Ureter (tissue), 1 donor: ENCODE data around the gene ZNF207. TPM values are rescaled to one million over a fixed set of nuclear protein-coding genes. Genes with fewer than 3 reads are reported as not detected.
A peak's percentile ranks its signal among the peaks of the same experiment; 100 is the strongest.
"Not testable (repeated sequence)": the region's sequence is repeated elsewhere in the genome, so short reads cannot be mapped to it uniquely, and the experiment has no call there.

Experiments
- DNase-seq: peaks from one replicate; pipeline ENCODE4 v3.0.0-alpha.2; 2020; ENCODE audit warnings: low spot score
- total RNA-seq: library from RNA; stranded (reverse); gene quantifications from one replicate; pipeline ENCODE4 v1.2.4, GENCODE V29; 2023
- donor health status: DM: yes; HTN: yes; CAD: no.

Gene ZNF207
- total RNA-seq, 1 donor from 2014 or later = 231 TPM

DNA sequence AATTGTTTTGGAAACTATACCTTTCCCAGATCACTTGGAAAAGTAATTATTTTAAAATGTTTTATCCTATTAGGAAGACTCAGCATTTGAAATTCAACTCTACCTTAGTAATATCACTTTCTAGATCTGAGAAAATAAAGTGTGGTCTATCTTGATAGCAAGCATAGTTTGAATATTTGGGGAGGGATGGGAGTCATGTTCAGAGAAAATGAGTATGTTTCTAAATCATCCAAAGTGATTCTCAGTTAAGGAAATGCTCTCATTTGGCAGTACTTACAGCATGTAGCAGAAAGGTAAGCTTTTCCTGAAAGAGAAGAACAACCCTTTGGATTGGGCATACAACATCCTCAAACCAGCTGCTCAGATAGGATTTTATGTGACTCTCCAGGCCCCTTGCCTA is 14.9 kb upstream of the ZNF207 start:
- DNase-seq = no peak

DNA sequence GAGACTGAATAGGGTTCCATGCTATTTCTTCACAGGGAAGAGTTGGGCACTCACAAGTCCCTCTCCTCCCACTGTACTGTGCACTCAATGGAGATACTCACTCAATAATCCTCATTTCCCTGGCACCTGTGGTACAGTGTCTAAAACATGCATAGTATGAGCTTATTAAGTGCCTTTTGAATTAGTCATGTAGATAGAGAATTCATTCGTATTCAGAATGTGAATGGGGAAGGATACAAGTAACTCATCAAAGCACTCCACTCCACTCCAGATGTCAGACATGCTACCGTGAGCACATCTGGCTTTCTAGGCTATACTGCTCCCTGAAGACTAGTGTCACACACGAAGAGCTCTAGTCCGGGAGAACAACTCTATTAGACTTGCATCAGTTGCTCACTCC is 14.3 kb upstream of the ZNF207 start:
- no peak for DNase-seq

DNA sequence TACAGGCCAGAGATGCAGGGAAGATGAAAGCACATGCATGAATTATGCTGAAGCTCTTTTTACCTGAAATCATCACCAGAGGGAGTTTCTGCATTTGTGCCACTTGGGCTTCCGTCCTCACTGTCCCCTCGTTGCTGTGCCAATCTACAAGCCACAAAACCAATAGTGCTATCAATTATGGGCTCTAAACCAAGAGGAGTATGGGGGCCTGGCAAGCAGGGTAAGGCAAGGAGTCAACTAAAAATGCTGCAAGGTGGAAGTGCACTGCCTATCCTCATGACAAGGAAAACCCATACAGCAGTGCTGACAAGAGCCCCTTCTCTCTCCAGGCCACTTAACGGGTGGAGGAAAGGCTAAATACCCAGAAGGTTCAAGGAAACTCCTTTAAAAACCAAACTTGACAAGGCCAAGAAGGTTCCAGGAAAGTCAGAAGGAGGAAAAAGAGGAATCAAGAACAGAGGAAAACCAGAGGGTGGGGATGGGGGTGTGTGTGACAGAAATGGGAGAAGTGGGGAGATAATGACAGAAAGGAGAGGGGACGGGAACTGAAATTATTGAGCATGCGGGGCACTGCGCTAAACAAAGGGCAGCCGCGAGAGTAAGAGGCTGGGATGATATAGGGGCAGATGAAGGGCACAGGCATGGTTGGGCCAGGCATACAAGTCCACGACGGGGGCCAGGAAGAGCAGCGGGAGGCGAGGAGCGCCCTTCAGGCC is 8.7 kb upstream of the ZNF207 start:
- DNase-seq = no peak

DNA sequence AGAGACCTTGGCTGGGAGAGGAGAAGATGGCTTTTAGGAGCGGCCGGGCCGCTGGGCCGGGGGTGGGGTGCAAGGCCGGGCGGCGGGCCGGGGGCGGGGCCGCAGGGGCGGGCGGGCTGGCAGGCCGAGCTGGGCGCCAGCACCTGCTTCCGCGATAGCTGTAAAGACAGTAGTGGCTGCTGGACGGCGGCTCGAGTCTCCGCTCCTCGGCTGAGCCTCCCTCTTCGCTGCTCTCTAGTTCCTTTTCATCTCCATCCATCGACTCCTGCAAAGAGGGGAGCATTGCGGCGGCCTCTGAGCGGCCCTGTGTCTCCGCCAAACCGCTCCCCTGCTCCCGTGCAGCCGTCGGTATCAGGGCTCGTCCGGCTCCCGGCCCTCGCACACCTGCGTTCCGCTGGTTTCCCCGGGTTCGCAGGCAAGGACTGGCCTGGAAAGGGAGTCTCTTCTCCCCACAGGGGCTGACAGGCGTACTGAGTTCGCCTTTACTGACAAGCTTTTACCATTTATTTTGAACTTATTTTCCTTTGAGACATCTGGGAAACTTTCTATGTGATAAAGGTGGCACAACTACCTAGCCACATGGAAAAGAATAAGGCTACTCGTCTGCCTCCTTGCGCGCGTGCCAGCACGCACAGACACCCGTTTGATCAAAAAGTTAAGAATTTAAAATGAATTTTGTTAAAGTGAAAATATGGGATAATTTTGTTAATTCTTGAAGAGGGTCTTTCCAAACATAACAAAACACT is 7.9 kb upstream of the ZNF207 start, which contains the start of gene C17orf75:
Gene C17orf75 (minus strand): TSS at position 317 of the 746 bp plus-strand sequence. CDS start 34 bp downstream, at position 283.
- DNase-seq = peak; percentile 87

DNA sequence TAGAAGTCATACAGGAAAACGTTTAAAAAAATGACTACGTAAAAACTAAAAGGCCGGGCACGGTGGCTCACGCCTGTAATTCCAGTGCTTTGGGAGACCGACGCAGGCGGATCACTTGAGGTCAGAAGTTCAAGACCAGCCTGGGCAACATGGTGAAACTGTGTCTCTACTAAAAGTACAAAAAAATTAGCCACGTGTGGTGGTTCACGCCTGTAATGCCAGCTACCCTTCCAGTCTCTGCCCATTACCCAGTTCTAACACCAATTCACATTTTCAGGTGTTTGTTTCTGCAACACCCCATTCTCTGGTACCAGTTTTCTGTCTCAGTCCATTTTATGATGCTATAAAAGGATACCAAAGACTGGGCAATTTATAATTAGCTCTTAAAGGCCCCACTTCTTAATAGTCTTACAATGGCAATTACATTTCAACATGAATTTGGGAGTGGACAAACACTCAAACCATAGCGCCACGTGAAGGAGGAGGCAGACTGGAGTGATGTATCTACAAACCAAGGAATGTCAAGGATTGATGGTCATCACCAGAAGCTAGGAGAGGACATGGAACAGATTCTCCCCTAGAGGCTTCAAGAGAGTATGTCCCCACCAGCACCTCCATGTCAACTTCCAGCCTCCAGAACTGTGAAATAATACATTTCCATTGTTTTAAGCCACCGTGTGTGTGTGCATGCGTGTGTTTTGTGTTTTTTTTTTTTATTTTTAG is 7.2 kb upstream of the ZNF207 start:
- no peak for DNase-seq

DNA sequence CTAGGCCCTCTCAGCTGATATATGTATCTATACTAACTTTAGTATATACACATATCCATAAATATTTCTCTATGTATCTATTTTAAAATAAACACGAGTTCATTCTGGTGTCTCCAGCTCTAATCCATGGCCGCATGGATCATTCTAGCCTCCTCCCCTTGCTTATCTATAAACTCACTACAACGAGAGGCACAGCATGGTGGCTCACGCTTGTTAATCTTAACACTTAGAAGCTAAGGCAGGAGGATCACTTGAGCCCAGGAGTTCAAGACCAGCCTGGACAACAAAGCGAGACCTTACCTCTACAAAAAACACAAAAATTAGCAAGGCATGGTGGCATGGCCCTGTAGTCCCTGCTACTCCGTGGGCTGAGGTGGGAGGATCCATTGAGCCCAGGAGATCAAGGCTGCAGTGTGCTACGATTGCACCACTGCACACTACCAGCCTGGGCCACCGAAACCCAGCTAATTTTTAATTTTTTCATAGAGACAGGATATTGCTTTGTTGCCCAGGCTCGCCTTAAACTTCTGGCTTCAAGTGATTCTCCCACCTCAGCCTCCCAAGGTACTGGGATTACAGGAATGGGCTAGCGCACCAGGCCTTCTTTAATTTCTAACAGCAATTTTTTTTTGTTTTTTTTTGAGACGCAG is 3.9 kb upstream of the ZNF207 start:
- DNase-seq = no peak

DNA sequence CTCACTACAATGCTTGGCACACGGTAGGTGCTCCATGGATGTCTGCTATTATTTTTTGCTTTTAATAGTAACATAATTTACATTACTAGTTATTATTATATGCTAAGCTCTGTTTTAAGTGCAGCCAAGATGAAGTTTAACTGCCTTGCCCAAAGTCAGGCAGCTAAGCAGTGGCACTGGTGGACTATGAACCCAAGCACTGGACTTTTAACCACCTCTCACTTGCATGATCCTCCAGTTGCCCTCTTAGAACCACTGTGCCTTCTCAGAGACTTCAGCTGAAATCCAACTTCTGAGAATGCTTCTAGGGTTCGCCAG is 1.5 kb upstream of the ZNF207 start:
- no peak for DNase-seq

DNA sequence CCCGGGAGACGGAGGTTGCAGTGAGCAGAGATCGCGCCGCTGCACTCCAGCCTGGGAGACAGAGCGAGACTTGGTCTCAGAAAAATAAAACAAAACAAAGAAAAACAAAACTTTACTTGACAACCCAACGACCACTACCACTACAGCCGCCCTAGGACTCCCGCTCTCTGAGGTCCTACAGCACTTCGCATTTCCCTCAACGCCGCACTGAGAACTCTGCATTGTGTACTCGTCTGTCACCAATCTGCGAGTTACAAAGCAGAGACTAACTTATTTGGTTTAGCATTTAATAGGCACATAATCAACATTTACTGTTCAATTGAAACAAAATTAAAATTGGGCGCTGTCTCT is 479 bp upstream of the ZNF207 start:
- no peak for DNase-seq

DNA sequence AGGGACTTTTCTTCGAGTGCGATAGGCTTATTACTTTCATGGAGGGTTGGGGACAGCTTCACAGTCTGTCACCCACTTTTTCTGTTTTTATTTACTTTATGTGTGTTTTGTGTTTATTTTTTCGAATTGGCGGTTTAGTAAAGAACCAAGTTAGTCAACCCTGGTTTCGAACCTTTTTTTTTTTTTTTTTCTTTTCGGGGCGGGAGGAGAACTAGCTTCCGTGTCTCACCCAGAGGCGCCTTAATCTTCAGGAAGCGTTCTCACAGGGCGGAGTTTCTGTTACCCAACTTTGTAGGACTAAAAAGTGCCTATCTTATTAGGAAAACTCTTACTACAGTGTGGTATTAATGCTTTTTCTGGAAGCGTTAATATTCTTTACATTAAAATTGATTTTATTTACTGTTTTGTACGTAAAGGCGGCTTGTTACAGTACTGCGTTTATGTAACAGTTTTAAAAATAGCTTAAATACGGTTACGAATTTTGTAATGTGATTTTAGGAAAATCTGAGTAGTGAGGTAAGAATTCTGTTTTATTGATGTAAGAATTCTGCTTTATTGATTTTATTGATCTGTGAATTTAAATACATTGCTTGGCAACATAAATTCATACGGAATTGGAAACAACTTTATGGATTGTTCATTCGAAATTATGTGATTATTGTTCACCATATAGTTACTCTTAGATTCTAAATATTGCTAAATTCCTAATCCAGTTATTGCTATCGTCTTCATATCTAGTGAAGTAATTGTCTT is 885 bp downstream of the ZNF207 start:
- peak; percentile 64 for DNase-seq

DNA sequence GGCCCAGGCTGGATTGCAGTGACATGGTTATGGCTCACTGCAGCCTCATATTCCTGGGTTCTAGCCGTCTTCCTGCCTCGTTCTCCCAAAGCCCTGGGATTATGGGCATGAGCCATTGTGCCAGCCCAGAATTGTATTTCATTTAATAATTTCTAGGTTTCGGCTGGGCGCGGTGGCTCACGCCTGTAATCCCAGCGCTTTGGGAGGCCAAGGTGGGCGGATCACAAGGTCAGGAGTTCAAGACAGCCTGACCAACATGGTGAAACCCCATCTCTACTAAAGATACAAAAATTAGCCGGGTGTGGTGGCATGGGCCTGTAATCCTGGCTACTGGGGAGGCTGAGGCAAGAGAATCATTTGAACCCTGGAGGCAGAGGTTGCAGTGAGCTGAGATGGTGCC is 2.8 kb downstream of the ZNF207 start:
- not testable (repeated sequence) for DNase-seq

DNA sequence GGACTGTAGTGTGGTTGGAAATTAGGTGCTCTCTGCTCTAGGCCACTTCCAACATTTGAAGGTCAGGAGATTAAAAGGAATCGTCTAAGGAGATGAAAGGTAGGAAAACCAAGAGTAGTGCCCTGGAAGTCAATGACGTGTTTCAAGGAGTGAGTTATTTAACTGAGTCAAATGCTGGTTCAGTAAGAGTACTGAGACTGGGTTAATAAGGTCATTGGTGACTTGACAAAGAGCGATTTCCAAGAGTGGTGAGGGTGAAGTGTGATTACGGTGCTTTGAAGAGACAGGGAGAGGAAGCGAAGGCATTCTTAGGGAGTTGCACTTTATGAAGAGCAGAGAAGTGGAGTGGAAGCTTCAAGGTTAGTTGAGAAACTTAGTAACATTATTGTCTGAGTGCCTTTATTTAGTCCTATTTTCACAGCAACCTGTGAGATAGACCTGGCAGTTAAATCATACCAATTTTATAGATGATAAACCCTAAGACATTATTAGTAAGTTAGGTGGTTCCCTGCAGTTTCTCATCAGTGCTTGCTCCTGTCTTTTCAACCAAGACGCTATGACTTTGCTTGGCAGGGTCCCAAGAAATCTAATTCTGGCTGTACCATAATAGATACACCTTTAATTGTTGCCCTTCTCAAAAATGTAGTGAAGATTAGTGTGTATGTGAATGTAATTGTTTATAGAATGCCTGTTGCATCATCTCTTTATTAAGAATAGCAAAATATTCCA is 5.9 kb downstream of the ZNF207 start:
- DNase-seq = no peak

DNA sequence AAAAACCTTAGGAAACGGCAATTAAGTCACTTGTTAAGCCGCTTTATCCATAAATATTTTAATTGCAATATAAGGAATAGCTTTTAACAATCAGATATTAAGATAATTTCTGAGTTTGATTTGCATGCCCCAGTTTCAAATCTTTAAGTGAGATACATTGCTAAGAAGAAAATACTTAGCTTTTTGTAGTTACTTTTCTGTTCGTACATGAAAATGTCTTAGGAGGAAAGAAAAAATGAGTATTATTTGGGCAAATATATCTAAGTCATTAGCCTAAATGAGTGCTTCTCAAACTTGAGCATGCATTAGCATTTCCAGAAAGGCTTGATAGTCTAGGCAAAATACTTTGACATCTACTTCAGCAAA is 6.4 kb downstream of the ZNF207 start:
- DNase-seq = no peak

DNA sequence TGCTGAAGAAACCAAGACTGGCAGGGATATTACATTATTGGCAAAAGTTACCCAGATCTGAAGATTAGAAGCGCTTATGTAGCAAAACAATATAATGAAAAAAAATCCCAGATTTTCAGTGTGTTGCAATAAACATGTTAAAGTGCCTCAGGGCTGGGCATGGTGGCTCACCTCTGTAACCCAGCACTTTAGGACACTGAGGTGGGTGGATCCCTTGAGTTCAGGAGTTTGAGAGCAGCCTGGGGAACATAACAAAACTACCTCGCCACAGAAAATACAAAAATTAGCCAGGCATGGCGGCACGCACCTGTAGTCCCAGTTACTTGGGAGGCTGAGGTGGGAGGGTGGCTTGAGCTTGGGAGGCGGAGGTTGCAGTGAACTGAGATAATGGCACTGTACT is 6.8 kb downstream of the ZNF207 start:
- no peak for DNase-seq

DNA sequence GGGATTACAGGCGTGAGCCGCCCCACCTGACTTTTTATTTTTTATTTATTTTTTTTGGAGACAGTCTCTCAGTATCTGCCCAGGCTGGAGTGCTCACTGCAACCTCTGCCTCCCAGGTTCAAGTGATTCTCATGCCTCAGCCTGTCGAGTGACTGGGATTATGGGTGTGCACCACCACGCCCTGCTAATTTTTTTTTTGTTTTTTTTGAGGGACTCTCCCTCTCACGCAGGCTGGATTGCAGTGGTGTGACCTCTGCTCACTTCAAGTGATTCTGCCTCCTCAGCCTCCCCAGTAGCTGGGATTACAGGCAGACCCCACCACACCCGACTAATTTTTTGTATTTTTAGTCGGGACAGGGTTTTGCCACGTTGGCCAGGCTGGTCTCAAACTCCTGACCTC is 7.7 kb downstream of the ZNF207 start:
- DNase-seq = no peak

DNA sequence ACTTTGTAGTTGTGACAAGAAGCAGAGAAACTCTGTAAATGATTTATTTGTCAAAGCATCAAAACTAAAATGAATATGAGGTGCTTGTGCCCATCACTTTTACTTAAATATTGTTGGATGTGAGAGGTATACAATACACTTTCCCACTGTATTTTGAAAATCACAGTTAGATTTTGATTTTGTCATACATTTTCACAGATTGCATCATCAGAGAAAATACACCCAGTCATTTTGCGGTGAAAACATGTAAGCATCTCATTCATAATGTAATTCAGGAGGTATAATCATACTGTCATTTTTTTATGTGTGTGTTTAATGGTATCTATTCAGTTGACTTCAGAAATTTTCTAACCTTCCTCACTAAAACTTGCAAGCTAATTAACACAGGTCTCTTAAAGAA is 11.3 kb downstream of the ZNF207 start:
- DNase-seq = no peak

DNA sequence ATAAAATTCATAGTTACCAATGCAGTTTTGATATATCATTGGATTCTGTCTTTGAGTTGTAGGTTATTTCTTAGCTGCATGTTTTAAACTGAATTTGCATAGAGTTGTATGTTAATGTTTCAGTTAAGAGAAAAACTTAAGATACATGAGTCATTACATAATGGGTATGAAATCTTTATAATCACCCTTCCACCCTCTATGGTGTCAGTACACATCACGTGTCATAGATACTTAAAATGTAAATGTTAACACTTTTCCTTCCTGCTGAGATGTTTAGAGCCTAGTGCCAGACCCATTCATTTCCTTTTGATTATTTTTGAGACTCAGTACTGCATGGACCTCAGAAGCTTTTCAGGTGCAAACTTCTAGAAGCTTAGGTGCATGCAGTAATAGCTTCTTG is 20.5 kb downstream of the ZNF207 start:
- no peak for DNase-seq

DNA sequence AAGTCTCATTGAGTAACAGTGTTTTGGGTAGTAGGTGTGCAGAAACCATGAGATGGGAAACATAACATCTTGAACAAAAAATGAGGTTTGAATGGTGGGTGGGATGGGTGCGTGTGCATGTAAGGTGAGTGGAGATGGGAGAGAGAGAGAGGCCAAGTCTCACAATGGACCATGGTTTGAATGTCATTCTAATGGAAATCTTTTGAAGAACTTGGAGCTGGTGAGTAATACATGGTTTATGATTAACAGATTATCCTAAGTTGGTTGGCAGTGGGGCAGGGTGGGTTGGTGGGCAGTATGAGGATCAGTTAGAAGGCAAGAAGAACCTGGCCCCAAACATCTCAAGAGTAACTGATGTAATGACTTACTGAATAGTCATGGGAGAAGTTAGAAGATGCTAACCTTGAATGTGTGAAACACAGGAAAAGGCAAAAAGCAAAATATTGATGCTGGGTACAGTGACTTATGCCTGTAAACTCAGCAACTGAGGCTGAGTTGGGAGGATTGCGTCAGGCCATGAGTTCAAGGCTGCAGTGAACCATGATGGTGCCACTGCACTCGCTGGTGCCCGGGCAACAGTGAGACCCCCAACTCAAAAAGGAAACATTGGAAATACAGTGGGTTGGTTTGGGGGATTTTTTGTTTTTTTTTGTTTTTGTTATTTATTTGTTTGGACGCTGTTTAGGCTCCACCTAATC is 32.7 kb downstream of the ZNF207 start:
- DNase-seq = no peak

DNA sequence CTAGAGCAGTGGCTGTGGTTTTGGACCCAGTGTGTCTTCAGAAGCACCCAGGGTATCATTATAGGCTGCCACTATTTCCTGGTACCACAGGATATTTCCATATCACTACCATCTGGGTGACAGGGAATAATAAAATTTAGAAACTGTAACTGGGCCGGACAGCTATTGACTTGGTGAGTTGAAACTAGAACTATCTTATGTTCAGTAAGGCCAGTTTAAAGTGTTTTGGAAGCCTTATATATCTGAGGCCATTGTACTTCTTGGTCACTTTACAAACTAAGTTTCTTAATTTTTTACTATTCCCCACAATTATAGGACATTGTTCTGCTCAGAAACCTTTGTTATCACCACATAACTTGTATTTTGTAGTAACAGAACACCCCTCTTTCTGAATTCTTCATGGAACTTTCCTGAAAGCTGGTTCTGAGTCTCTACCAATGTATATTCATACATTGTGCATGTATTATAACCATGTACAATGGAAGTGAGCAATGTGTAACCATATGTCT is 34.0 kb downstream of the ZNF207 start:
- DNase-seq = no peak

DNA sequence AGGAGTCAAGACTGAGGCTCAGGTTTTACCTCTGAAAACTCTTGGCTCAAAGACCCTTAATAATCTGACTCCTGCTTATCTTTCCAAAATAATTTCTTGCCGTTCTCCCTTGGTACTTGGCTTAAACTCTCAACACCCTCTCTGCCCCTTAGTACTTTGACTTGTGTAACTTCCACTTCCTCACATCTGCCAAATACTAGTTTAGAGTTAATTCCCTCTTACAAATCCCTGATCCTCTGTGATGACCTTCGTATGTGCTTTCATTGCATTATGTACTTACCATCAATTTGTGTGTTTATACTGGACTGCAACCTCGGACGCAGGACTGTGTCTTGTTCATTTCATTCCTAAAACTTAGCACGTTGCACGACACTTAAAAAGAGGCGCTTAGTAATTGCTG is 35.2 kb downstream of the ZNF207 start:
- DNase-seq = no peak

DNA sequence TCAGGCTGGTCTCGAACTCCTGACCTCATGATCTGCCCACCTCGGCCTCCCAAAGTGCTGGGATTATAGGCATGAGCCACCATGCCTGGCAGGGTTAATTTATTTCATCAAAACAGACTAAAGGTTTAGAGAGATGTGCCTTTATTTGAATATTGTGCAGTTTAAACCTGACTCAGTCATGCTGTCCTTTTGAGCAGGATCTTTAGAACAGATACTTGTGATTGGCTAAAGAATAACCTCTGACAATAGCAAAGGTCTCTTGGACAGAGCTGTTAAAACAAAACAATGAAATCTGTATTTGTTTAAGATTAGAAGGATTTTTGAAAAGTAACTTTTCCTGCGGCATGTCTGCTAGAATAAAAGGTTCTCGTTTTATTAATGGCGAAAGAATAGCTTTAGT is 36.0 kb downstream of the ZNF207 start:
- DNase-seq = no peak
